Mammary epithelial cell (primary cell): ENCODE results near the gene RNF111.

Experiments used
- EZH2 ChIP-seq: IDR thresholded peaks from 2 replicates; pipeline ENCODE4 v1.6.1; 2012; ENCODE audit warnings: low read length, inconsistent platforms, borderline replicate concordance
- TF ChIP-seq, protein P1 (sequence below), 2 donors: IDR thresholded peaks in 1 of 2; conservative IDR thresholded peaks in 1 of 2; 2 replicates each; pipeline ENCODE4 v1.5.1; 2011 to 2012; ENCODE audit warnings: inconsistent platforms in 2 of 2, low read length in 2 of 2, mild to moderate bottlenecking in 2 of 2, control low read depth in 1 of 2, low read depth in 1 of 2; ENCODE audit not compliant: insufficient read depth in 1 of 2; ENCODE audit errors: extremely low read depth in 1 of 2

DNA sequence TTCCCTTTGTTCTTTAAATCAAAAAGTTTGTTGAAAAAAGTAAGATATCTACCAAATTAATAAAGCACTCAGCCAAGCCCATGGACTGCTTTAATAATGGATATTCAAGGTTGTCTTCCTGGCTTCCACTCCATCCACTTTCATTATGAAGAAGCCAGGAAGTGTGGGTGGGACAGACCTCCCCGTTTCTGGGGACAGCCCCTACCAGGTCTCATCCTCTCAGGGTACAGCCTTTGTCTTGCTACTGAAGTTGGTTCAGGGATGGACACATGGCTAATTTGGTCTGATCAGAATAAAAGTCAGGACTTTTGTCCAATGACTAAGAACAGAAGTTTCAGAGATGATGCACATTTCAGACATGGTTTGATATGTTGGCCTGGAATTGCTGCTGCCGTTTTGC is 150.1 kb downstream of the RNF111 start:
- TF ChIP-seq, protein P1, sequence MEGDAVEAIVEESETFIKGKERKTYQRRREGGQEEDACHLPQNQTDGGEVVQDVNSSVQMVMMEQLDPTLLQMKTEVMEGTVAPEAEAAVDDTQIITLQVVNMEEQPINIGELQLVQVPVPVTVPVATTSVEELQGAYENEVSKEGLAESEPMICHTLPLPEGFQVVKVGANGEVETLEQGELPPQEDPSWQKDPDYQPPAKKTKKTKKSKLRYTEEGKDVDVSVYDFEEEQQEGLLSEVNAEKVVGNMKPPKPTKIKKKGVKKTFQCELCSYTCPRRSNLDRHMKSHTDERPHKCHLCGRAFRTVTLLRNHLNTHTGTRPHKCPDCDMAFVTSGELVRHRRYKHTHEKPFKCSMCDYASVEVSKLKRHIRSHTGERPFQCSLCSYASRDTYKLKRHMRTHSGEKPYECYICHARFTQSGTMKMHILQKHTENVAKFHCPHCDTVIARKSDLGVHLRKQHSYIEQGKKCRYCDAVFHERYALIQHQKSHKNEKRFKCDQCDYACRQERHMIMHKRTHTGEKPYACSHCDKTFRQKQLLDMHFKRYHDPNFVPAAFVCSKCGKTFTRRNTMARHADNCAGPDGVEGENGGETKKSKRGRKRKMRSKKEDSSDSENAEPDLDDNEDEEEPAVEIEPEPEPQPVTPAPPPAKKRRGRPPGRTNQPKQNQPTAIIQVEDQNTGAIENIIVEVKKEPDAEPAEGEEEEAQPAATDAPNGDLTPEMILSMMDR (conservative IDR thresholded peaks at IDR 0.05 in 1 of 2, IDR thresholded peaks at IDR 0.05 in 1 of 2; ENCODE audit: extremely low read depth in 1 of 2, insufficient read depth in 1 of 2, low read depth in 1 of 2, low read length in 2 of 2): no peak
- TF ChIP-seq EZH2: no peak
